DOHH2 (cell line): ENCODE measurements around the gene TSPAN32.

Source experiments
- H3F3A ChIP-seq: fragments of 200-600 bp; sonication (generic), shearing (Covaris generic); 2 replicates; pipeline ENCODE4 v1.6.0; 2016; ENCODE audit warnings: antibody characterized with exemption, mild to moderate bottlenecking; ENCODE audit not compliant: control insufficient read depth, insufficient read depth
- H3K27ac ChIP-seq: fragments of 200-600 bp; sonication (generic); 2 replicates; pipeline ENCODE4 v1.5.1; 2014; ENCODE audit warnings: low read depth, mild to moderate bottlenecking, low read length, moderate library complexity
- H3K27me3 ChIP-seq: fragments of 200-600 bp; sonication (generic); 2 replicates; pipeline ENCODE4 v1.6.1; 2014; ENCODE audit warnings: mild to moderate bottlenecking, low read length, mixed read lengths; ENCODE audit not compliant: control insufficient read depth
- H3K36me3 ChIP-seq: fragments of 200-600 bp; sonication (generic); 2 replicates; pipeline ENCODE4 v1.6.1; 2014; ENCODE audit warnings: mild to moderate bottlenecking, low read length, moderate library complexity, mixed read lengths; ENCODE audit not compliant: control insufficient read depth
- H3K4me1 ChIP-seq: fragments of 200-600 bp; sonication (generic); 2 replicates; pipeline ENCODE4 v1.6.1; 2014; ENCODE audit warnings: mild to moderate bottlenecking, low read length, mixed read lengths; ENCODE audit not compliant: control insufficient read depth
- H3K4me2 ChIP-seq: fragments of 200-600 bp; sonication (generic); 2 replicates; pipeline ENCODE4 v1.6.0; 2014; ENCODE audit warnings: mild to moderate bottlenecking, low read length, moderate library complexity
- H3K4me3 ChIP-seq: fragments of 200-600 bp; sonication (generic); 2 replicates; pipeline ENCODE4 v1.5.1; 2014; ENCODE audit warnings: mild to moderate bottlenecking, low read length, mixed read lengths
- H3K79me2 ChIP-seq: fragments of 200-600 bp; sonication (generic); 2 replicates; pipeline ENCODE4 v1.6.1; 2014; ENCODE audit warnings: mild to moderate bottlenecking, low read length, mixed read lengths; ENCODE audit not compliant: control insufficient read depth
- H3K9me2 ChIP-seq: fragments of 200-600 bp; sonication (generic); replicated peaks from 2 replicates; pipeline ENCODE4 v1.6.1; 2014; ENCODE audit warnings: mild to moderate bottlenecking, low read length, mixed read lengths; ENCODE audit not compliant: control insufficient read depth
- H3K9me3 ChIP-seq: fragments of 200-600 bp; sonication (generic); 2 replicates; pipeline ENCODE4 v1.6.1; 2014; ENCODE audit warnings: antibody characterized with exemption, low read length, mixed read lengths; ENCODE audit not compliant: control insufficient read depth, insufficient read depth
- H4K20me1 ChIP-seq: fragments of 200-600 bp; sonication (generic); 2 replicates; pipeline ENCODE4 v1.6.0; 2014; ENCODE audit warnings: low read depth, mild to moderate bottlenecking, antibody characterized with exemption, low read length, moderate library complexity; ENCODE audit not compliant: control insufficient read depth, insufficient read depth
- EZH2phosphoT487 ChIP-seq: fragments of 200-600 bp; sonication (generic); IDR thresholded peaks from 2 replicates; pipeline ENCODE4 v1.6.1; 2017; ENCODE audit warnings: borderline replicate concordance, mild to moderate bottlenecking, antibody characterized with exemption, low read length, moderate library complexity, mixed read lengths
- TF ChIP-seq, protein P1 (sequence below): fragments of 200-600 bp; sonication (generic); IDR thresholded peaks from one replicate; pipeline ENCODE4 v1.5.1; 2014; ENCODE audit warnings: antibody characterized with exemption, mild to moderate bottlenecking, low read depth, low read length; ENCODE audit not compliant: poor library complexity, severe bottlenecking

TSPAN32 gene

DNA sequence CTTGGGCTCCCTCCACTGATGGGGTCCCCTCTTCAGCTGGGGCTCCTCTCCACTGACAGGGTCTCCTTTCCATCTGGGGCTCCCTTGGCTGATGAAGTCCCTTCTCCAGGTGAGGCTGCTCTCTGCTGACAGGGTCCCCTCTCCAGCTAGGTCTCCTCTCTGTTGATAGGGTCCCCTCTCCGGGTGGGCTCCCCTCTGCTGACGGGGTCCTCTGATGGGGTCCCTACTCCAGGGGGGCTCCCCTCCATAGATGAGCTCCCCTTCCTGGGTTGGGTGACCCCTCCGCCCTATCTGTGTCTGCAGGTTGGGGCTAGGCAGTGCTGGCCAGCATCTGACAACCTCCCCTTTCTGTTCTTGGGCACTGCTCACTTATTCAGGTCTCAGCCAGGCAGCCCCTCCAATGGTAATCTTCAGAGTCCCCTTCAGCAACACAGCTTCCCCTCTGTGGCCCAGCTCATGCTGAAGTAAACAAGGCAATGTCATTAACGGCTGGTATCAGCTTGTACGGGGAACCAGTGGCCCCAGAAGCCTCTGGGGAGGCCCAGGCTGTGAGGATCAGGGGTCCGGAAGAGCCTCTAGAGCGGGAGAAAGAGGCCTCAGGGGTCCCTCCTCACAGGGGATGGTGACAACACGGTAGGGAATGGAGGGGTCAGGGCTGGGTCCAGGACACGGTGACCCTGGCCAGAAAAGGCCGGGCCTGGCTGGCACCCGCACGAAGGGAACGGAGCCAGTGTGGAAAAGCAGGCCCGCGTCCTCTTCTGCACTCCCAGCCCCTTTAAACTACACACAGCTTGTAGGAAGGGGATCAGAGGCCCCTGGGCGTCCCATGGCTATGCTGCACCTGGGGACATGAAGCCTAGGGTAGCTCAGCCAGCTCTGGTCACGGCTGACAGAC lies 65.7 kb downstream of the TSPAN32 start:
- Histone ChIP-seq H4K20me1 (no peaks in the 10 kb centered on the region), H3K27me3 (no peaks in the 10 kb centered on the region; the same call in 1 of the 2 replicates), H3K27ac (no peak overlapping the region), H3K36me3 (no peaks in the 10 kb centered on the region), H3K4me2 (no peak overlapping the region), H3K9me3 (no peaks in the 10 kb centered on the region), H3K9me2 (no peaks in the 10 kb centered on the region), H3F3A (no peaks in the 10 kb centered on the region), H3K4me1 (no peaks in the 10 kb centered on the region), H3K79me2 (no peaks in the 10 kb centered on the region), H3K4me3 (no peak overlapping the region)
- TF ChIP-seq, protein P1, sequence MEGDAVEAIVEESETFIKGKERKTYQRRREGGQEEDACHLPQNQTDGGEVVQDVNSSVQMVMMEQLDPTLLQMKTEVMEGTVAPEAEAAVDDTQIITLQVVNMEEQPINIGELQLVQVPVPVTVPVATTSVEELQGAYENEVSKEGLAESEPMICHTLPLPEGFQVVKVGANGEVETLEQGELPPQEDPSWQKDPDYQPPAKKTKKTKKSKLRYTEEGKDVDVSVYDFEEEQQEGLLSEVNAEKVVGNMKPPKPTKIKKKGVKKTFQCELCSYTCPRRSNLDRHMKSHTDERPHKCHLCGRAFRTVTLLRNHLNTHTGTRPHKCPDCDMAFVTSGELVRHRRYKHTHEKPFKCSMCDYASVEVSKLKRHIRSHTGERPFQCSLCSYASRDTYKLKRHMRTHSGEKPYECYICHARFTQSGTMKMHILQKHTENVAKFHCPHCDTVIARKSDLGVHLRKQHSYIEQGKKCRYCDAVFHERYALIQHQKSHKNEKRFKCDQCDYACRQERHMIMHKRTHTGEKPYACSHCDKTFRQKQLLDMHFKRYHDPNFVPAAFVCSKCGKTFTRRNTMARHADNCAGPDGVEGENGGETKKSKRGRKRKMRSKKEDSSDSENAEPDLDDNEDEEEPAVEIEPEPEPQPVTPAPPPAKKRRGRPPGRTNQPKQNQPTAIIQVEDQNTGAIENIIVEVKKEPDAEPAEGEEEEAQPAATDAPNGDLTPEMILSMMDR: no peak
- no peak for TF ChIP-seq EZH2phosphoT487
